Activated CD4-positive, alpha-beta T cell treated with anti-CD3 and anti-CD28 coated beads, Interleukin-2, amount 10 ng/mL, durations not matched to agents 24 days and 14 days (primary cell): ENCODE measurements around the gene OR7A5. TPM values are rescaled to one million over a fixed set of nuclear protein-coding genes. Genes with fewer than 3 reads are reported as not detected.
"Not testable (repeated sequence)": the region's sequence is repeated elsewhere in the genome, so short reads cannot be mapped to it uniquely, and the experiment has no call there.

Experiments used
- DNase-seq: peaks from one replicate; pipeline ENCODE4 v3.0.0; 2022
- H3K27ac Mint-ChIP-seq: one replicate; pipeline ENCODE4 v1.8.0; 2022; ENCODE audit warnings: mild to moderate bottlenecking, mixed read lengths
- H3K27me3 Mint-ChIP-seq: one replicate; pipeline ENCODE4 v1.8.0; 2022; ENCODE audit warnings: mixed read lengths
- H3K36me3 Mint-ChIP-seq: one replicate; pipeline ENCODE4 v1.8.0; 2022; ENCODE audit warnings: low read depth, mild to moderate bottlenecking, mixed read lengths
- H3K4me1 Mint-ChIP-seq: one replicate; pipeline ENCODE4 v1.8.0; 2021; ENCODE audit warnings: mixed read lengths
- H3K4me3 Mint-ChIP-seq: one replicate; pipeline ENCODE4 v1.8.0; 2022; ENCODE audit warnings: mild to moderate bottlenecking, moderate library complexity, mixed read lengths
- H3K9me3 Mint-ChIP-seq: one replicate; pipeline ENCODE4 v1.8.0; 2021; ENCODE audit warnings: mixed read lengths
- intact Hi-C: fragments of 100-400 bp; cut with micrococcal nuclease; formaldehyde crosslinking; loops from one replicate; pipeline ENCODE4 v1.15.1; 2023
- total RNA-seq: library from RNA; stranded (reverse); gene quantifications from 2 replicates; pipeline ENCODE4 v1.2.3, GENCODE V29; 2022

OR7A5 gene
- total RNA-seq, 1 donor from 2014 or later = not detected

DNA sequence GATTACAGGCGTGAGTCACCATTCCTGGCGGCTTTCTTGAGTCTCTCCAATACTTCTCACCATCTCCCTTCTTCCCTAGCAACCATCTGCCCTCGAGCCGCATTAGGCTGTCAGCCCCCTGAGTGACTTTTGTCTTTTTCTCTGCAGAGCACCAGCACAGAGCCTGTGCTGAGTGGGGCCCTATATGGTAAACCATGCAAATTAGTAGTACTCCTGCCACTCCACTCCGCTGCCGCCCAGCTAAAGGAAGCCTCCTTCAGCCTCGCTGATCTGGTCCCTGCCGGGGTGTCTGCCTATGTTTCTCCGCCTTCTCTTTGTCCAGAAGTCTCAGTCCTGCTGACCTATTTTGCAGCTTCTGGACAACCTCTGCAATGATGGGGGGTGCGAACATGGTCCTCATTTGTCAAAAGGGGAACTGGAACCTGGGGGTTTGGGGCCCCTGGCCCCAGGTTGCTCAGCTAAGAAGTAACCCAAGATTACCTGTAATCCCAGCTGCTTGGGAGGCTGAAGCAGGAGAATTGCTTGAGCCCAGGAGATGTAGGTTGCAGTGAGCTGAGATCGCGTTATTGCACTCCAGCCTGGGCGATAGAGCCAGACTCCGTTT is 54.3 kb downstream of the OR7A5 start:
- not testable (repeated sequence) for H3K27ac Mint-ChIP-seq, H3K4me3 Mint-ChIP-seq, DNase-seq, H3K9me3 Mint-ChIP-seq, H3K36me3 Mint-ChIP-seq
- Mint-ChIP-seq H3K27me3 (peaks cover 21% of the 10 kb centered on the region), H3K4me1 (peaks cover 13% of the 10 kb centered on the region)
- intact Hi-C loops = loop anchor here (10.0 kb wide), 1 partner anchor 206 kb away; the partner anchor contains the start of gene NDUFB7

DNA sequence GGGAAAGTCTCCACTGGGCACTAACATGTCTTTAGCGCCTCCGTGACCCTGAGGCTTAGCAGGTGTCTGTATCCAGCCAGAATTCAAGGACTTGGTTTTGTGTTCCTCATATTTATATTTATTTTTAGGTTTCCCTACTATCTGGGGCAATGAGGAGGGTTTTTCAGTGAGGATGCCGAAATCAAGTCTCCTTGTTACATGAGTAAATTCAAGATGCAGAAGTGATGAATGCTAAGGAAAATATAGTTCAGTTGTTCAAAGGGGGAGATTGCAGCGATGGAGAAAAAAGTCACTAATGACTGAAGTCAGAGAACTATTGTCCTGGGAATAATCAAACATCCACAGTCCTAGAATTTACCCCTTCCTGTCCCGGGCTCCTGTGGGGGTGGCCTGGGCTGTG is 55.8 kb downstream of the OR7A5 start:
- intact Hi-C loops = no loop called here
- H3K9me3 Mint-ChIP-seq = no peaks in the 10 kb centered on the region
- peaks cover 23% of the 10 kb centered on the region for H3K27me3 Mint-ChIP-seq
- peaks cover 3% of the 10 kb centered on the region for H3K4me1 Mint-ChIP-seq
- DNase-seq = no peak
- H3K36me3 Mint-ChIP-seq = no peaks in the 10 kb centered on the region
- H3K27ac Mint-ChIP-seq = no peak overlapping the region
- no peak overlapping the region for H3K4me3 Mint-ChIP-seq

DNA sequence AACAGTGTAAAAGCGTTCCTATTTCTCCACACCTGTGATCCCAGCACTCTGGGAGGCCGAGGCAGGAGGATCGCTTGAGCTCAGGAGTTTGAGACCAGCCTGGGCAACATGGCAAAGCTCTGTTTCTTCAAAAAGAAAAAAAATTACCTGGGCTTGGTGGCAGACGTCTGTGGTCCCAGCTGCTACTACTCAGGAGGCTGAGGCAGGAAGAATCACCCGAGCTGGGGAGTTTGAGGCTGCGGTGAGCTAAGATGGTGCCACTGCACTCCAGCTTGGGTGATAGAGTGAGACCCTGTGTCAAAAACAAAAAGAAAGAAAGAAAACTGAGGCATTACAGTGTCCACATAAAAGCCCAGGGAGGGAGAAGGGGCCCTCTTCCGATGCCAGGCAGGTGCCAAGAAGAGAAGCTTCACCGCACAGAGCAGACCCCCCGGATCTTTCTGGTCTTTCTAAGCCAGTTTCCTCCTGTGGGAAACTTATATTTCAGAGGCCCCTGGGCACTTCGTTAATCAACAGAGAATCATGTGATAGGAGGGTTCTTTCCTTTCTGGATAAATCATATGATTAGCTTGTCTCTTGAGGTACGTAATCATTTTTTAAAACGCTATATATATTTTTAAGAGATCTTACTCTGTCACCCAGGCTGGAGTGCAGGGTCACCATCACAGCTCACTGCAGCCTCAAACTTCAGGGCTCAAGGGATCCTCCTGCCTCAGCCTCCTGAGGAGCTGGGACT is 56.7 kb downstream of the OR7A5 start, which contains the start of gene ADGRE2:
TSS of gene ADGRE2 (minus strand) at position 451 of the 736 bp plus-strand sequence. CDS start 1,804 bp downstream, outside the sequence.
- peaks cover 23% of the 10 kb centered on the region for H3K27me3 Mint-ChIP-seq
- intact Hi-C loops, H3K9me3 Mint-ChIP-seq, DNase-seq, H3K4me1 Mint-ChIP-seq, H3K4me3 Mint-ChIP-seq, H3K36me3 Mint-ChIP-seq, H3K27ac Mint-ChIP-seq: not testable (repeated sequence)

DNA sequence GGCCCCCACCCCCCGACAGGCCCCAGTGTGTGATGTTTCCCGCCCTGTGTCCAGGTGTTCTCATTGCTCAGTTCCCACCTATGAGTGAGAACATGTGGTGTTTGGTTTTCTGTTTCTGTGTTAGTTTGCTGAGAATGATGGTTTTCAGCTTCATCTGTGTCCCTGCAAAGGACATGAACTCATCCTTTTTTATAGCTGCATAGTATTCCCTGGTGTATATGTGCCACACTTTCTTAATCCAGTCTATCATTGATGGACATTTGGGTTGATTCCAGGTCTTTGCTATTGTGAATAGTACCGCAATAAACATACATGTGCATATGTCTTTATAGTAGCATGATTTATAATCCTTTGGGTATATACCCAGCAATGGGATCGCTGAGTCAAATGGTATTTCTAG is 57.3 kb downstream of the OR7A5 start:
- peaks cover 23% of the 10 kb centered on the region for H3K27me3 Mint-ChIP-seq
- H3K4me3 Mint-ChIP-seq, DNase-seq, H3K27ac Mint-ChIP-seq, H3K36me3 Mint-ChIP-seq, H3K9me3 Mint-ChIP-seq, H3K4me1 Mint-ChIP-seq, intact Hi-C loops: not testable (repeated sequence)

Other genes with a start within 250 kb of the OR7A5 start
- not detected in 2 replicates for gene ADGRE3, start 160.3 kb downstream of the OR7A5 start, total RNA-seq
- 15.0 and 15.3 TPM in 2 replicates for gene ZNF333, start 145.1 kb downstream of the OR7A5 start, total RNA-seq
- 1.8 and 2.8 TPM in 2 replicates for gene ADGRE2, start 56.6 kb downstream of the OR7A5 start, total RNA-seq
- not detected in 2 replicates for gene OR7C1, start within 50 bp of the OR7A5 start, total RNA-seq
- not detected in 2 replicates for gene OR7A10, start 13.7 kb upstream of the OR7A5 start, total RNA-seq
- not detected in 2 replicates for gene OR7A17, start 50.9 kb upstream of the OR7A5 start, total RNA-seq
- not detected in 2 replicates for gene OR7C2, start 106.3 kb upstream of the OR7A5 start, total RNA-seq
- not detected in 2 replicates for gene SLC1A6, start 144.7 kb upstream of the OR7A5 start, total RNA-seq
- gene CASP14, start 214.3 kb upstream of the OR7A5 start, total RNA-seq = not detected in 2 replicates
- not detected in 2 replicates for gene OR1I1, start 247.0 kb upstream of the OR7A5 start, total RNA-seq